Neuronal stem cell (in vitro differentiated cells): ENCODE measurements around the gene NRK.
"Not testable (repeated sequence)": the region's sequence is repeated elsewhere in the genome, so short reads cannot be mapped to it uniquely, and the experiment has no call there.

Source experiments
- DNase-seq: peaks from one replicate; pipeline ENCODE4 v3.0.0-alpha.2; 2013; ENCODE audit warnings: low spot score
- H2AFZ ChIP-seq: one replicate; pipeline ENCODE4 v1.6.1; 2013; ENCODE audit warnings: mild to moderate bottlenecking, low read length, inconsistent platforms
- H2AK5ac ChIP-seq: 2 replicates; pipeline ENCODE4 v1.6.1; 2013; ENCODE audit warnings: low read depth, mild to moderate bottlenecking, inconsistent platforms, low read length, moderate library complexity, mixed read lengths
- H2BK120ac ChIP-seq: 2 replicates; pipeline ENCODE4 v1.6.1; 2013; ENCODE audit warnings: low read depth, mild to moderate bottlenecking, inconsistent platforms, low read length, moderate library complexity, mixed read lengths
- H2BK12ac ChIP-seq: one replicate; pipeline ENCODE4 v1.6.1; 2013; ENCODE audit warnings: low read length, inconsistent platforms
- H2BK15ac ChIP-seq: 2 replicates; pipeline ENCODE4 v1.6.1; 2013; ENCODE audit warnings: mild to moderate bottlenecking, low read length, inconsistent platforms, mixed read lengths
- H2BK5ac ChIP-seq: one replicate; pipeline ENCODE4 v1.6.1; 2013; ENCODE audit warnings: inconsistent platforms, mild to moderate bottlenecking, low read length, moderate library complexity
- H3K14ac ChIP-seq: one replicate; pipeline ENCODE4 v1.6.1; 2013; ENCODE audit warnings: low read length, inconsistent platforms
- H3K18ac ChIP-seq: 2 replicates; pipeline ENCODE4 v1.6.1; 2013; ENCODE audit warnings: low read length, inconsistent platforms
- H3K23ac ChIP-seq: 2 replicates; pipeline ENCODE4 v1.6.1; 2013; ENCODE audit warnings: low read depth, mild to moderate bottlenecking, mixed read lengths, low read length, inconsistent platforms; ENCODE audit not compliant: poor library complexity
- H3K27ac ChIP-seq: replicated peaks from 3 replicates; pipeline ENCODE4 v1.5.1; 2013; ENCODE audit warnings: low read length, inconsistent platforms
- H3K27me3 ChIP-seq, 3 experiments: 2 replicates each; pipeline ENCODE4 v1.6.1; 2013; ENCODE audit warnings: low read length in 3 of 3, mild to moderate bottlenecking in 2 of 3, inconsistent platforms in 1 of 3, low read depth in 1 of 3, mixed read lengths in 1 of 3, moderate library complexity in 1 of 3; ENCODE audit not compliant: control insufficient read depth in 3 of 3, insufficient read depth in 3 of 3
- H3K36me3 ChIP-seq, 2 donors: replicated peaks in 1 of 2; 2 replicates each; pipeline ENCODE4 v1.6.1; 2013; ENCODE audit warnings: low read length in 2 of 2; ENCODE audit not compliant: control insufficient read depth in 2 of 2, insufficient read depth in 2 of 2
- H3K4ac ChIP-seq: 2 replicates; pipeline ENCODE4 v1.6.1; 2013; ENCODE audit warnings: inconsistent platforms, mild to moderate bottlenecking, low read length, moderate library complexity
- H3K4me1 ChIP-seq, 2 donors: 1 replicate in 1 of 2; 2 replicates in 1 of 2; pipeline ENCODE4 v1.6.1; 2013; ENCODE audit warnings: low read length in 2 of 2, low read depth in 1 of 2; ENCODE audit not compliant: control insufficient read depth in 2 of 2, insufficient read depth in 1 of 2
- H3K4me2 ChIP-seq: one replicate; pipeline ENCODE4 v1.6.1; 2013; ENCODE audit warnings: mild to moderate bottlenecking, low read length, inconsistent platforms; ENCODE audit not compliant: insufficient read depth, poor library complexity, severe bottlenecking
- H3K4me3 ChIP-seq, 2 donors: 2 replicates each; pipeline ENCODE4 v1.5.1; 2013; ENCODE audit warnings: low read length in 2 of 2, mild to moderate bottlenecking in 2 of 2, inconsistent platforms in 1 of 2, moderate library complexity in 1 of 2
- H3K79me1 ChIP-seq: one replicate; pipeline ENCODE4 v1.6.1; 2013; ENCODE audit warnings: low read depth, mild to moderate bottlenecking, inconsistent platforms, low read length, moderate library complexity
- H3K9ac ChIP-seq: one replicate; pipeline ENCODE4 v1.6.1; 2013; ENCODE audit warnings: mild to moderate bottlenecking, low read depth, low read length, inconsistent platforms; ENCODE audit not compliant: poor library complexity
- H3K9me3 ChIP-seq, 2 donors: replicated peaks in 1 of 2; 2 replicates each; pipeline versions ENCODE3 to v1.6.1; 2013; ENCODE audit warnings: low read length in 2 of 2, mild to moderate bottlenecking in 2 of 2, inconsistent platforms in 1 of 2, low read depth in 1 of 2, mixed read lengths in 1 of 2, moderate library complexity in 1 of 2; ENCODE audit not compliant: control insufficient read depth in 2 of 2, insufficient read depth in 1 of 2
- H4K8ac ChIP-seq: one replicate; pipeline ENCODE4 v1.6.1; 2013; ENCODE audit warnings: low read depth, mild to moderate bottlenecking, inconsistent platforms, low read length, moderate library complexity
- H4K91ac ChIP-seq: one replicate; pipeline ENCODE4 v1.6.1; 2013; ENCODE audit warnings: low read length, low read depth, mild to moderate bottlenecking, inconsistent platforms; ENCODE audit not compliant: poor library complexity
- WGBS, 2 donors: extraction: QIAGEN DNeasy Blood & Tissue Kit; methylation state at CpG; one replicate each; pipeline ENCODE4 v1.1.7; 2013; ENCODE audit warnings: missing lambda C conversion rate in 2 of 2, mixed read lengths in 1 of 2; ENCODE audit not compliant: insufficient read length in 2 of 2, insufficient replicate concordance in 1 of 2; ENCODE audit errors: extremely low coverage in 2 of 2; 5-methylcytosine and 5-hydroxymethylcytosine counted together

Gene NRK

DNA sequence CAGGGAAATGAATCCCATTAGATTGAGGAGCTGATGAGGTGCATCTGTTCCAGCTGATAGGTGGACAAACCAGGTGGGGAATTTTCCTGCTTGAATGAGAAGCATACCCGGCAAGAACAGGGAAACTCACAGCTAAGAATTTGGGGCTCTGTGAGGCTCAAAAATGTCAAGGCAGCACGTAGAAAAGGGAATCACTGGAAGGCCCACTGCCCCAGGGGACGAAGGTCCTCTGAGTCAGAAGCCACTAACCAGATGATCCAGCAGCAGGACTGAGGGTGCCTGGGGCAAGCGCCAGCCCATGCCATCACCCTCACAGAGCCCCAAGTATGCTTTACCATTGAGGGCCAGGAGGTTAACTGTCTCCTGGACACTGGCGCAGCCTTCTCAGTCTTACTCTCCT, 178.3 kb downstream of the NRK start:
- not testable (repeated sequence) for H3K4me2 ChIP-seq, H3K9me3 ChIP-seq, H2BK15ac ChIP-seq, H3K23ac ChIP-seq, H3K36me3 ChIP-seq, H2BK5ac ChIP-seq, H3K14ac ChIP-seq, H3K9ac ChIP-seq, H3K27me3 ChIP-seq, H2BK120ac ChIP-seq, H2AK5ac ChIP-seq, H2AFZ ChIP-seq, H3K4ac ChIP-seq, DNase-seq, H3K4me3 ChIP-seq, H3K79me1 ChIP-seq, H2BK12ac ChIP-seq, H3K27ac ChIP-seq, H3K4me1 ChIP-seq, H3K18ac ChIP-seq, H4K91ac ChIP-seq, H4K8ac ChIP-seq
- WGBS, 2 donors: no CpG with 5 or more reads among the region's 5 CpGs

DNA sequence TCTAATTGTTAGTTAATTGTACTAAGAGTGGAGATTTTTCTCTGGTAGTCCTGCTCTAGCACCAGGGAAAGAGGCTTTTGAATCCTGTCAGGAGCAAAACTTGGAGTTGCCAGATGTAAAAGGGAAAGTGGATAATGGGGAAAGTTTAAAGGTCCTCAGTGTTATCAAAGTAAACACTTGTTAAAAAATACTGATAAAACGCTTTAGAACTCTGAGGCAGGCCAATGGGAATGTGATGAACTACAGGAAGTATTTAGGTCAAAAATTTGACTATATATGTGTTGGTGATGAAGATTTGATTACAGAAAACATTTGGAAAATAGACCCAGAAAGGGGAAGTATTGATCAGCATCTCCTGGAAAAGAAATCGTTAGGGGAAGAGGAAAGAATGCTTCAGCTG, 183.3 kb downstream of the NRK start:
- Histone ChIP-seq H3K9me3 (no peaks in the 10 kb centered on the region), H3K4me2 (no peak overlapping the region), H3K23ac (no peak overlapping the region), H4K91ac (no peak overlapping the region), H2BK12ac (no peak overlapping the region), H3K27me3 (no peaks in the 10 kb centered on the region), H2BK5ac (no peak overlapping the region), H3K14ac (no peak overlapping the region), H3K4ac (no peak overlapping the region), H2BK120ac (no peak overlapping the region), H4K8ac (no peak overlapping the region), H3K36me3 (no peaks in the 10 kb centered on the region), H3K79me1 (no peaks in the 10 kb centered on the region), H2AK5ac (no peak overlapping the region), H3K4me1 (no peaks in the 10 kb centered on the region), H3K9ac (no peak overlapping the region), H3K27ac (no peak overlapping the region), H2BK15ac (no peak overlapping the region), H3K18ac (no peak overlapping the region), H2AFZ (no peak overlapping the region), H3K4me3 (no peak overlapping the region)
- DNase-seq: no peak
- WGBS, 2 donors: no CpG with 5 or more reads among the region's 2 CpGs

DNA sequence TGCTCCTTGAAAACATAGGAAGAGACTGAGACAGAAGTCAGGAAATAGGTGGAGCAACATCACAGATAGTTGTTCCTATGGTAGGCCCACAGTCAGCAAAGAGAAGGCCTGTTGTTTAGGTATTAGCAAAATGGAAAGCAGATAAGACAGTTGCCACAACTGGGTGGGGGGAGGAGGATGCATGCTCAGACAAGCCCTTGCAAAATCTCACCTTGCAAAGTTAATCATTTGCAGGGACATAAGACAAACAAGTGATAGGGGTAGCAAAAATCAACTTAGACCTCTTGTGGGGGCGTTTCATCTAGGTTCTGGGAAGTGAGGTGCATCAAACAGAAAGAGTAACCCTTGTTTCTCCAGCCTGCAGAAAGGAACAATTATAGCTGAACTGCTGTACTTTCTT, 185.5 kb downstream of the NRK start:
- no peak overlapping the region for H4K91ac ChIP-seq
- no peak overlapping the region for H3K9ac ChIP-seq
- H2BK15ac ChIP-seq: no peak overlapping the region
- H3K4ac ChIP-seq: no peak overlapping the region
- no peak overlapping the region for H3K4me2 ChIP-seq
- no peak overlapping the region for H2AK5ac ChIP-seq
- no peak overlapping the region for H3K23ac ChIP-seq
- no peaks in the 10 kb centered on the region for H3K4me1 ChIP-seq
- no peaks in the 10 kb centered on the region for H3K9me3 ChIP-seq
- no peak overlapping the region for H2BK12ac ChIP-seq
- H2BK5ac ChIP-seq: no peak overlapping the region
- no peak overlapping the region for H3K4me3 ChIP-seq
- no peak overlapping the region for H3K18ac ChIP-seq
- no peak overlapping the region for H2AFZ ChIP-seq
- no peaks in the 10 kb centered on the region for H3K36me3 ChIP-seq
- no peaks in the 10 kb centered on the region for H3K79me1 ChIP-seq
- H3K27ac ChIP-seq: no peak overlapping the region
- H2BK120ac ChIP-seq: no peak overlapping the region
- H3K27me3 ChIP-seq: no peaks in the 10 kb centered on the region
- H4K8ac ChIP-seq: no peak overlapping the region
- DNase-seq: no peak
- H3K14ac ChIP-seq: no peak overlapping the region
- WGBS, 2 donors: no CpG with 5 or more reads among the region's 1 CpG
